ENCODE data around the gene ANO8. TPM values are rescaled to one million over a fixed set of nuclear protein-coding genes. Genes with fewer than 3 reads are reported as not detected.
A peak's percentile ranks its signal among the peaks of the same experiment; 100 is the strongest.

The ANO8 gene
- total and polyA plus RNA-seq, 2 of the 13 experiments (the other 11 are each of a cell fraction or from before 2014, with no cell fraction given), result 1.8 to 3.5 TPM

DNA sequence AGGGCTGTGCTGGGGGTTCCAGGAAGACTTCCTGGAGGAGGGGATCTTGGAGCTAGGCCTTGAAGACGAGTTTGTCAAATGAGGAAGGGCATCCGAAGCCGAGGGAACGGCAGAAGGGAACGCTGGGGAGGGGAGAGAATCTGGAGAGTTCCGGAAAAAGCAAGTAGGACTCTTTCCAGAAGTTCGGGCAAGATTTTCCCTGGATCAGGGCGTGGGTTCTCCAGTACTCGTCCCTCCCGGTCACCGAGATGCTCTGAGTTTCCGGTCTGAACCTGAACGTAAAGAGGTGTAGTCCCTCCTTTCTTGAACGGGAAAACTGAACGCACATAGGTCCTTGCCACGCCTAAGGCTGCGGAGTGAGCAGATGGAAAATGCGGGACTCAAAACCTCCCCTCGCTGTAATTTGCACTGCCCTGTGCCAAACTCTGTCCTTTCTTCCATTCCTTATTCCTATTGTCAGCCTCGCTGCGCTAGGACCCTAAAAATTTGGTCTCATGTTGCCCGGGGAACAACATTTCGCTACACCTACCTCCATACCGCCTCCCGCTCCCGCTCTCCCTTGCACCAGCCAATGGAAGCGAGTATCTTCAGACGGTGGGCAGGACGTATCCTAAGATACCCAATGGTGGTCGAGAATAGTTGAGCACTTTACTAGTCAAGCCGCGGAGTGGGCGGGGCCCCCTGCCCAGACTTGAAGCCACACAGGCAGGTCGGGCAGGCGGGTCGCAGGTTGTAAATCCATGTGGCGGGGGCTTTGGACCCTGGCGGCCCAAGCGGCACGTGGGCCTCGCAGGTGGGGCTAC lies 2.4 kb upstream of the ANO8 start, which contains the start of gene GTPBP3 (continued):
- TF ChIP-seq ARNT (IDR thresholded peaks at IDR 0.05), result no peak
- TF ChIP-seq ZNF382 (CRISPR knock-in tag; IDR thresholded peaks at IDR 0.05; ENCODE audit: borderline replicate concordance), result no peak
- TF ChIP-seq, protein P1, sequence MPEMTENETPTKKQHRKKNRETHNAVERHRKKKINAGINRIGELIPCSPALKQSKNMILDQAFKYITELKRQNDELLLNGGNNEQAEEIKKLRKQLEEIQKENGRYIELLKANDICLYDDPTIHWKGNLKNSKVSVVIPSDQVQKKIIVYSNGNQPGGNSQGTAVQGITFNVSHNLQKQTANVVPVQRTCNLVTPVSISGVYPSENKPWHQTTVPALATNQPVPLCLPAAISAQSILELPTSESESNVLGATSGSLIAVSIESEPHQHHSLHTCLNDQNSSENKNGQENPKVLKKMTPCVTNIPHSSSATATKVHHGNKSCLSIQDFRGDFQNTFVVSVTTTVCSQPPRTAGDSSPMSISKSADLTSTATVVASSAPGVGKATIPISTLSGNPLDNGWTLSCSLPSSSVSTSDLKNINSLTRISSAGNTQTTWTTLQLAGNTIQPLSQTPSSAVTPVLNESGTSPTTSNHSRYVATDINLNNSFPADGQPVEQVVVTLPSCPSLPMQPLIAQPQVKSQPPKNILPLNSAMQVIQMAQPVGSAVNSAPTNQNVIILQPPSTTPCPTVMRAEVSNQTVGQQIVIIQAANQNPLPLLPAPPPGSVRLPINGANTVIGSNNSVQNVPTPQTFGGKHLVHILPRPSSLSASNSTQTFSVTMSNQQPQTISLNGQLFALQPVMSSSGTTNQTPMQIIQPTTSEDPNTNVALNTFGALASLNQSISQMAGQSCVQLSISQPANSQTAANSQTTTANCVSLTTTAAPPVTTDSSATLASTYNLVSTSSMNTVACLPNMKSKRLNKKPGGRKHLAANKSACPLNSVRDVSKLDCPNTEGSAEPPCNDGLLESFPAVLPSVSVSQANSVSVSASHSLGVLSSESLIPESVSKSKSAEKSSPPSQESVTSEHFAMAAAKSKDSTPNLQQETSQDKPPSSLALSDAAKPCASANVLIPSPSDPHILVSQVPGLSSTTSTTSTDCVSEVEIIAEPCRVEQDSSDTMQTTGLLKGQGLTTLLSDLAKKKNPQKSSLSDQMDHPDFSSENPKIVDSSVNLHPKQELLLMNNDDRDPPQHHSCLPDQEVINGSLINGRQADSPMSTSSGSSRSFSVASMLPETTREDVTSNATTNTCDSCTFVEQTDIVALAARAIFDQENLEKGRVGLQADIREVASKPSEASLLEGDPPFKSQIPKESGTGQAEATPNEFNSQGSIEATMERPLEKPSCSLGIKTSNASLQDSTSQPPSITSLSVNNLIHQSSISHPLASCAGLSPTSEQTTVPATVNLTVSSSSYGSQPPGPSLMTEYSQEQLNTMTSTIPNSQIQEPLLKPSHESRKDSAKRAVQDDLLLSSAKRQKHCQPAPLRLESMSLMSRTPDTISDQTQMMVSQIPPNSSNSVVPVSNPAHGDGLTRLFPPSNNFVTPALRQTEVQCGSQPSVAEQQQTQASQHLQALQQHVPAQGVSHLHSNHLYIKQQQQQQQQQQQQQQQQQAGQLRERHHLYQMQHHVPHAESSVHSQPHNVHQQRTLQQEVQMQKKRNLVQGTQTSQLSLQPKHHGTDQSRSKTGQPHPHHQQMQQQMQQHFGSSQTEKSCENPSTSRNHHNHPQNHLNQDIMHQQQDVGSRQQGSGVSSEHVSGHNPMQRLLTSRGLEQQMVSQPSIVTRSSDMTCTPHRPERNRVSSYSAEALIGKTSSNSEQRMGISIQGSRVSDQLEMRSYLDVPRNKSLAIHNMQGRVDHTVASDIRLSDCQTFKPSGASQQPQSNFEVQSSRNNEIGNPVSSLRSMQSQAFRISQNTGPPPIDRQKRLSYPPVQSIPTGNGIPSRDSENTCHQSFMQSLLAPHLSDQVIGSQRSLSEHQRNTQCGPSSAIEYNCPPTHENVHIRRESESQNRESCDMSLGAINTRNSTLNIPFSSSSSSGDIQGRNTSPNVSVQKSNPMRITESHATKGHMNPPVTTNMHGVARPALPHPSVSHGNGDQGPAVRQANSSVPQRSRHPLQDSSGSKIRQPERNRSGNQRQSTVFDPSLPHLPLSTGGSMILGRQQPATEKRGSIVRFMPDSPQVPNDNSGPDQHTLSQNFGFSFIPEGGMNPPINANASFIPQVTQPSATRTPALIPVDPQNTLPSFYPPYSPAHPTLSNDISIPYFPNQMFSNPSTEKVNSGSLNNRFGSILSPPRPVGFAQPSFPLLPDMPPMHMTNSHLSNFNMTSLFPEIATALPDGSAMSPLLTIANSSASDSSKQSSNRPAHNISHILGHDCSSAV (CRISPR knock-in tag; IDR thresholded peaks at IDR 0.05; ENCODE audit: borderline replicate concordance), result no peak
- TF ChIP-seq IRF2 (CRISPR knock-in tag; IDR thresholded peaks at IDR 0.05), result peak; percentile 63; the same call in 1 of the 2 replicates
- peak; percentile 91; the same call in 1 of the 2 replicates for TF ChIP-seq KLF12 (CRISPR knock-in tag; IDR thresholded peaks at IDR 0.05; ENCODE audit: borderline replicate concordance)
- TF ChIP-seq AKAP8 (CRISPR knock-in tag; IDR thresholded peaks at IDR 0.05), result 0 out of 2 replicates have a peak, but pooled peaks have one; percentile 37
- TF ChIP-seq, protein P2, sequence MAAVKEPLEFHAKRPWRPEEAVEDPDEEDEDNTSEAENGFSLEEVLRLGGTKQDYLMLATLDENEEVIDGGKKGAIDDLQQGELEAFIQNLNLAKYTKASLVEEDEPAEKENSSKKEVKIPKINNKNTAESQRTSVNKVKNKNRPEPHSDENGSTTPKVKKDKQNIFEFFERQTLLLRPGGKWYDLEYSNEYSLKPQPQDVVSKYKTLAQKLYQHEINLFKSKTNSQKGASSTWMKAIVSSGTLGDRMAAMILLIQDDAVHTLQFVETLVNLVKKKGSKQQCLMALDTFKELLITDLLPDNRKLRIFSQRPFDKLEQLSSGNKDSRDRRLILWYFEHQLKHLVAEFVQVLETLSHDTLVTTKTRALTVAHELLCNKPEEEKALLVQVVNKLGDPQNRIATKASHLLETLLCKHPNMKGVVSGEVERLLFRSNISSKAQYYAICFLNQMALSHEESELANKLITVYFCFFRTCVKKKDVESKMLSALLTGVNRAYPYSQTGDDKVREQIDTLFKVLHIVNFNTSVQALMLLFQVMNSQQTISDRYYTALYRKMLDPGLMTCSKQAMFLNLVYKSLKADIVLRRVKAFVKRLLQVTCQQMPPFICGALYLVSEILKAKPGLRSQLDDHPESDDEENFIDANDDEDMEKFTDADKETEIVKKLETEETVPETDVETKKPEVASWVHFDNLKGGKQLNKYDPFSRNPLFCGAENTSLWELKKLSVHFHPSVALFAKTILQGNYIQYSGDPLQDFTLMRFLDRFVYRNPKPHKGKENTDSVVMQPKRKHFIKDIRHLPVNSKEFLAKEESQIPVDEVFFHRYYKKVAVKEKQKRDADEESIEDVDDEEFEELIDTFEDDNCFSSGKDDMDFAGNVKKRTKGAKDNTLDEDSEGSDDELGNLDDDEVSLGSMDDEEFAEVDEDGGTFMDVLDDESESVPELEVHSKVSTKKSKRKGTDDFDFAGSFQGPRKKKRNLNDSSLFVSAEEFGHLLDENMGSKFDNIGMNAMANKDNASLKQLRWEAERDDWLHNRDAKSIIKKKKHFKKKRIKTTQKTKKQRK (IDR thresholded peaks at IDR 0.05; ENCODE audit: low read length), result no peak
- TF ChIP-seq ZNF782 (CRISPR knock-in tag; IDR thresholded peaks at IDR 0.05; ENCODE audit: borderline replicate concordance), result no peak; the same call in 1 of the 2 replicates
- peak; percentile 70; the same call in 1 of the 2 replicates for TF ChIP-seq TARDBP (CRISPR knock-in tag; IDR thresholded peaks at IDR 0.05)
- no peak for TF ChIP-seq ZNF83 (CRISPR knock-in tag; IDR thresholded peaks at IDR 0.05; ENCODE audit: borderline replicate concordance)
- TF ChIP-seq ZNF766 (CRISPR knock-in tag; IDR thresholded peaks at IDR 0.05; ENCODE audit: borderline replicate concordance), result no peak
- TF ChIP-seq, protein P3, sequence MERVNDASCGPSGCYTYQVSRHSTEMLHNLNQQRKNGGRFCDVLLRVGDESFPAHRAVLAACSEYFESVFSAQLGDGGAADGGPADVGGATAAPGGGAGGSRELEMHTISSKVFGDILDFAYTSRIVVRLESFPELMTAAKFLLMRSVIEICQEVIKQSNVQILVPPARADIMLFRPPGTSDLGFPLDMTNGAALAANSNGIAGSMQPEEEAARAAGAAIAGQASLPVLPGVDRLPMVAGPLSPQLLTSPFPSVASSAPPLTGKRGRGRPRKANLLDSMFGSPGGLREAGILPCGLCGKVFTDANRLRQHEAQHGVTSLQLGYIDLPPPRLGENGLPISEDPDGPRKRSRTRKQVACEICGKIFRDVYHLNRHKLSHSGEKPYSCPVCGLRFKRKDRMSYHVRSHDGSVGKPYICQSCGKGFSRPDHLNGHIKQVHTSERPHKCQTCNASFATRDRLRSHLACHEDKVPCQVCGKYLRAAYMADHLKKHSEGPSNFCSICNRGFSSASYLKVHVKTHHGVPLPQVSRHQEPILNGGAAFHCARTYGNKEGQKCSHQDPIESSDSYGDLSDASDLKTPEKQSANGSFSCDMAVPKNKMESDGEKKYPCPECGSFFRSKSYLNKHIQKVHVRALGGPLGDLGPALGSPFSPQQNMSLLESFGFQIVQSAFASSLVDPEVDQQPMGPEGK (CRISPR knock-in tag; IDR thresholded peaks at IDR 0.05), result peak; percentile 66
- TF ChIP-seq, protein P4, sequence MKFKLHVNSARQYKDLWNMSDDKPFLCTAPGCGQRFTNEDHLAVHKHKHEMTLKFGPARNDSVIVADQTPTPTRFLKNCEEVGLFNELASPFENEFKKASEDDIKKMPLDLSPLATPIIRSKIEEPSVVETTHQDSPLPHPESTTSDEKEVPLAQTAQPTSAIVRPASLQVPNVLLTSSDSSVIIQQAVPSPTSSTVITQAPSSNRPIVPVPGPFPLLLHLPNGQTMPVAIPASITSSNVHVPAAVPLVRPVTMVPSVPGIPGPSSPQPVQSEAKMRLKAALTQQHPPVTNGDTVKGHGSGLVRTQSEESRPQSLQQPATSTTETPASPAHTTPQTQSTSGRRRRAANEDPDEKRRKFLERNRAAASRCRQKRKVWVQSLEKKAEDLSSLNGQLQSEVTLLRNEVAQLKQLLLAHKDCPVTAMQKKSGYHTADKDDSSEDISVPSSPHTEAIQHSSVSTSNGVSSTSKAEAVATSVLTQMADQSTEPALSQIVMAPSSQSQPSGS (CRISPR knock-in tag; IDR thresholded peaks at IDR 0.05), result peak; percentile 73; the same call in 1 of the 2 replicates
